ENCODE results near the gene KCND3.

KCND3 gene

DNA sequence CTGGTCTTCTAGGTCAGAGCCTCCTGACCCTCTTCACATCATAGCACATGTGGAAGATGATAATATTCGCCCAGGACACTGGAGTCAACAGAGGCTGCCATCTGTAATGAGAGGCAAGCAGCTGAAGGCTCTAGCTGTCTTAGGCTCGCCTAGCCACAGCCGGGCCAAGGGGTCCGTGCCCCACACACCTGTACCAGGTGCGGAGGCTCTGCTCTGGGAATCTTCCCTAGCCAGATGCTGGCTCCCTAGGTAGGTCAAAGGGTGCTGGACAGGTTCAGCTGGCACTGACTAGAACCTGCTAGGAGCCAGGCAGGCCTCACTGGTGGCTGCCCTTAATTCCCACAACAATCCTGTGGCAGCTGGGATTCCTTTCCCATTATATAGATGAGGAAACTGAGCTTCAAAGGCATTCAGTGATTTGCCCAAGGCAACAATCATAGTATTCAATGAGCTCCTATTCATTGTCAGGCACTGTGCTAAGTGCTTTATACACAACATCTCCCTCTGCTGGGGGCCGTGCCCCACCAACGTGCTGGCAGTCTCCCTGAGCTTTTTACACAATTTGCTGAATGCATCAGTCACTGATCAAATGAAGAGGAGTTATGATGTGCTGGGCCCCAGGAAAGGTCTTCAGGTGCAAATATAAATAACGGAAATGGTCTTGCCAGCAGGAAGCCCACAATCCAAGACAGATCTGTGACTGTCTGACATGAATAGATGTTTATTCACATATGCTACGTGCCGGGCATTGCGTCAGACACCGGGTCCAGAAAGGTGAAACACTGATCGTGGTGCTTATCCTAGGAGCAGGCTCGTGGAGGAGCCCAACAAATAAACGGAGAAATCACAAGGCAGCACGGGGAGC lies 175.8 kb downstream of the KCND3 start:
- peaks cover 26% of the 10 kb centered on the region for H3K27me3 ChIP-seq (ENCODE audit: control insufficient read depth, low read length)
- no peak overlapping the region for H3K4me2 ChIP-seq (ENCODE audit: low read length)
- no peaks in the 10 kb centered on the region for H3K79me2 ChIP-seq (ENCODE audit: control insufficient read depth, low read length)

DNA sequence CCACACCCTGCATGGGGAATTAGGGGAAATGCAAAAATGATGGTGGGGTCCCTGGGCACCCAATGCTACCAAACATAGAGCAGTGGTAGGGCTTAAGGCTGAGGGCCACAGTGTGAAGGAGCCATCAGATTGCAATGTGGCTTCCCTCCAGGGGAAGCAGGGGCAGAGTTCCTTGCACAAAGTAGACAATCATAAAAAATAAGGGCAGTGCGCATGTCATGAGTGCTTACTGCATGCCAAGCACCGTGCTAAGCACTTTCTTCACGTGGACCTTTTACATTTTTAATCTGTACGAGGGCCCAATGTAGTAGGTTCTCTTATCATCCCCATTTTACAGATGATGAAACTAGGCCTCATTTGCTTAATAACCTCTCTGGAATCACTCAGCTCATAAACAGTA lies 177.2 kb downstream of the KCND3 start:
- no peaks in the 10 kb centered on the region for H3K36me3 ChIP-seq (ENCODE audit: control insufficient read depth, low read length)
- H3F3A ChIP-seq (ENCODE audit: control insufficient read depth, insufficient read depth), result no peaks in the 10 kb centered on the region
- no peaks in the 10 kb centered on the region for H3K79me2 ChIP-seq (ENCODE audit: control insufficient read depth, low read length)
- H3K4me1 ChIP-seq (ENCODE audit: control insufficient read depth, low read length), result no peaks in the 10 kb centered on the region
- H3K9me3 ChIP-seq (ENCODE audit: control insufficient read depth, insufficient read depth, low read length), result no peaks in the 10 kb centered on the region
- H3K4me3 ChIP-seq (ENCODE audit: low read length), result no peak overlapping the region
- TF ChIP-seq EZH2phosphoT487 (IDR thresholded peaks at IDR 0.05; ENCODE audit: borderline replicate concordance, low read length), result no peak
- TF ChIP-seq, protein P1, sequence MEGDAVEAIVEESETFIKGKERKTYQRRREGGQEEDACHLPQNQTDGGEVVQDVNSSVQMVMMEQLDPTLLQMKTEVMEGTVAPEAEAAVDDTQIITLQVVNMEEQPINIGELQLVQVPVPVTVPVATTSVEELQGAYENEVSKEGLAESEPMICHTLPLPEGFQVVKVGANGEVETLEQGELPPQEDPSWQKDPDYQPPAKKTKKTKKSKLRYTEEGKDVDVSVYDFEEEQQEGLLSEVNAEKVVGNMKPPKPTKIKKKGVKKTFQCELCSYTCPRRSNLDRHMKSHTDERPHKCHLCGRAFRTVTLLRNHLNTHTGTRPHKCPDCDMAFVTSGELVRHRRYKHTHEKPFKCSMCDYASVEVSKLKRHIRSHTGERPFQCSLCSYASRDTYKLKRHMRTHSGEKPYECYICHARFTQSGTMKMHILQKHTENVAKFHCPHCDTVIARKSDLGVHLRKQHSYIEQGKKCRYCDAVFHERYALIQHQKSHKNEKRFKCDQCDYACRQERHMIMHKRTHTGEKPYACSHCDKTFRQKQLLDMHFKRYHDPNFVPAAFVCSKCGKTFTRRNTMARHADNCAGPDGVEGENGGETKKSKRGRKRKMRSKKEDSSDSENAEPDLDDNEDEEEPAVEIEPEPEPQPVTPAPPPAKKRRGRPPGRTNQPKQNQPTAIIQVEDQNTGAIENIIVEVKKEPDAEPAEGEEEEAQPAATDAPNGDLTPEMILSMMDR (IDR thresholded peaks at IDR 0.05; ENCODE audit: low read depth, low read length, poor library complexity, severe bottlenecking), result no peak
- H3K9me2 ChIP-seq (replicated peaks; ENCODE audit: control insufficient read depth, low read length), result no peaks in the 10 kb centered on the region
- H4K20me1 ChIP-seq (ENCODE audit: control insufficient read depth, insufficient read depth, low read depth, low read length), result no peaks in the 10 kb centered on the region
- H3K4me2 ChIP-seq (ENCODE audit: low read length), result no peak overlapping the region
- no peak overlapping the region for H3K27ac ChIP-seq (ENCODE audit: low read depth, low read length)
- peaks cover 35% of the 10 kb centered on the region for H3K27me3 ChIP-seq (ENCODE audit: control insufficient read depth, low read length)

More for the DNA sequence above, 175.8 kb downstream of the KCND3 start:
- H3K27ac ChIP-seq (ENCODE audit: low read depth, low read length), result no peak overlapping the region
- TF ChIP-seq EZH2phosphoT487 (IDR thresholded peaks at IDR 0.05; ENCODE audit: borderline replicate concordance, low read length), result no peak
- TF ChIP-seq, protein P1 (IDR thresholded peaks at IDR 0.05; ENCODE audit: low read depth, low read length, poor library complexity, severe bottlenecking), result no peak
- H3F3A ChIP-seq (ENCODE audit: control insufficient read depth, insufficient read depth), result no peaks in the 10 kb centered on the region
- no peak overlapping the region for H3K4me3 ChIP-seq (ENCODE audit: low read length)
- H3K9me2 ChIP-seq (replicated peaks; ENCODE audit: control insufficient read depth, low read length), result no peaks in the 10 kb centered on the region
- H3K9me3 ChIP-seq (ENCODE audit: control insufficient read depth, insufficient read depth, low read length), result no peaks in the 10 kb centered on the region
- H3K4me1 ChIP-seq (ENCODE audit: control insufficient read depth, low read length), result no peaks in the 10 kb centered on the region
- no peaks in the 10 kb centered on the region for H4K20me1 ChIP-seq (ENCODE audit: control insufficient read depth, insufficient read depth, low read depth, low read length)
- no peaks in the 10 kb centered on the region for H3K36me3 ChIP-seq (ENCODE audit: control insufficient read depth, low read length)

DNA sequence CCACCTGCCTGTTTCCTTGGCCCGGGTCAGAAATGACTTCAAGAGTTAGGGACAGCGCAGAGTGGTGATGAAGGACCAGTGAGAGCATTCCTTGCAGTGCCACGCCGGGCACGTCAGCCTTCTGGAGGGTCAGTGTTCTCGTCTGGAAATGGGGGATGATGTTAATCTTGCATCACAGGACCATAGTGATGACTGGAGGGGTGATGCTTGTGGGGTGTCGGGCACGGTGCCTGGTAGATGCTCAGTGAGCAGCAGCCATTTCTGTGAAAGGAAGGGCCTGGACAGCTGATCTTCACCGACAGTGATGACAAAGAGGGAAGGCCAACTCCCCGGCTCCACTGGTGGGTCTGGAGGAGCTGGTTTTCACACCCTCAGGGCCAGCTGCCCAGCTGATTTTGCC lies 177.6 kb downstream of the KCND3 start:
- Histone ChIP-seq H3K9me2 (replicated peaks; ENCODE audit: control insufficient read depth, low read length) (no peaks in the 10 kb centered on the region), H3K4me1 (ENCODE audit: control insufficient read depth, low read length) (no peaks in the 10 kb centered on the region), H4K20me1 (ENCODE audit: control insufficient read depth, insufficient read depth, low read depth, low read length) (no peaks in the 10 kb centered on the region), H3K4me3 (ENCODE audit: low read length) (no peak overlapping the region), H3K4me2 (ENCODE audit: low read length) (no peak overlapping the region), H3F3A (ENCODE audit: control insufficient read depth, insufficient read depth) (no peaks in the 10 kb centered on the region), H3K79me2 (ENCODE audit: control insufficient read depth, low read length) (no peaks in the 10 kb centered on the region), H3K27me3 (ENCODE audit: control insufficient read depth, low read length) (peaks cover 35% of the 10 kb centered on the region), H3K9me3 (ENCODE audit: control insufficient read depth, insufficient read depth, low read length) (no peaks in the 10 kb centered on the region), H3K36me3 (ENCODE audit: control insufficient read depth, low read length) (no peaks in the 10 kb centered on the region), H3K27ac (ENCODE audit: low read depth, low read length) (no peak overlapping the region)
- TF ChIP-seq EZH2phosphoT487 (IDR thresholded peaks at IDR 0.05; ENCODE audit: borderline replicate concordance, low read length), result no peak
- TF ChIP-seq, protein P1 (IDR thresholded peaks at IDR 0.05; ENCODE audit: low read depth, low read length, poor library complexity, severe bottlenecking), result no peak
